ENCODE results near the gene WHRN.

- TF ChIP-seq, protein P1, sequence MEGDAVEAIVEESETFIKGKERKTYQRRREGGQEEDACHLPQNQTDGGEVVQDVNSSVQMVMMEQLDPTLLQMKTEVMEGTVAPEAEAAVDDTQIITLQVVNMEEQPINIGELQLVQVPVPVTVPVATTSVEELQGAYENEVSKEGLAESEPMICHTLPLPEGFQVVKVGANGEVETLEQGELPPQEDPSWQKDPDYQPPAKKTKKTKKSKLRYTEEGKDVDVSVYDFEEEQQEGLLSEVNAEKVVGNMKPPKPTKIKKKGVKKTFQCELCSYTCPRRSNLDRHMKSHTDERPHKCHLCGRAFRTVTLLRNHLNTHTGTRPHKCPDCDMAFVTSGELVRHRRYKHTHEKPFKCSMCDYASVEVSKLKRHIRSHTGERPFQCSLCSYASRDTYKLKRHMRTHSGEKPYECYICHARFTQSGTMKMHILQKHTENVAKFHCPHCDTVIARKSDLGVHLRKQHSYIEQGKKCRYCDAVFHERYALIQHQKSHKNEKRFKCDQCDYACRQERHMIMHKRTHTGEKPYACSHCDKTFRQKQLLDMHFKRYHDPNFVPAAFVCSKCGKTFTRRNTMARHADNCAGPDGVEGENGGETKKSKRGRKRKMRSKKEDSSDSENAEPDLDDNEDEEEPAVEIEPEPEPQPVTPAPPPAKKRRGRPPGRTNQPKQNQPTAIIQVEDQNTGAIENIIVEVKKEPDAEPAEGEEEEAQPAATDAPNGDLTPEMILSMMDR (IDR thresholded peaks at IDR 0.05) = no peak
- no peak for TF ChIP-seq EZH2 (IDR thresholded peaks at IDR 0.05; ENCODE audit: borderline replicate concordance, insufficient read depth, low read depth, low read length, poor library complexity, severe bottlenecking)
Measured at GRCh38 chr9:114476891-114477469, 28.3 kb downstream of the WHRN start.
